DMS53 treated with DMSO at 0.1 percent for 48 hours (cell line): ENCODE results near the gene SLC26A9.

Experiments used
- DNase-seq: peaks from one replicate; lab custom pipeline; 2025; ENCODE audit not compliant: unreplicated experiment; lab: John Stamatoyannopoulos, UW

SLC26A9 gene

GRCh38 chr1:205950280-205950679, 7.0 kb upstream of the SLC26A9 start:
- no peak for DNase-seq

- DNase-seq, result no peak
Observed at GRCh38 chr1:205949753-205950152, 6.5 kb upstream of the SLC26A9 start.

- DNase-seq, result no peak
Observed at GRCh38 chr1:205948886-205949285, 5.6 kb upstream of the SLC26A9 start.

- DNase-seq, result no peak
Observed at GRCh38 chr1:205948039-205948438, 4.8 kb upstream of the SLC26A9 start.

GRCh38 chr1:205947024-205947423, 3.8 kb upstream of the SLC26A9 start:
- DNase-seq, result no peak

GRCh38 chr1:205945069-205945468, 1.8 kb upstream of the SLC26A9 start:
- DNase-seq, result peak; percentile 29

GRCh38 chr1:205944525-205944924, 1.3 kb upstream of the SLC26A9 start:
- no peak for DNase-seq

GRCh38 chr1:205942631-205943159, 561 bp downstream of the SLC26A9 start:
- no peak for DNase-seq

GRCh38 chr1:205940710-205941109, 2.5 kb downstream of the SLC26A9 start:
- no peak for DNase-seq

- peak; percentile 90 for DNase-seq
Observed at GRCh38 chr1:205939690-205940330, 3.4 kb downstream of the SLC26A9 start.

GRCh38 chr1:205938682-205939081, 4.6 kb downstream of the SLC26A9 start:
- peak; percentile 19 for DNase-seq

- no peak for DNase-seq
Observed at GRCh38 chr1:205936846-205937586, 6.2 kb downstream of the SLC26A9 start.

- no peak for DNase-seq
Observed at GRCh38 chr1:205936311-205936710, 6.9 kb downstream of the SLC26A9 start.

GRCh38 chr1:205935869-205936268, 7.4 kb downstream of the SLC26A9 start:
- no peak for DNase-seq

- DNase-seq, result peak; percentile 91
Observed at GRCh38 chr1:205934788-205935187, 8.5 kb downstream of the SLC26A9 start.

- DNase-seq, result peak; percentile 83
Observed at GRCh38 chr1:205933671-205934618, 9.3 kb downstream of the SLC26A9 start.

GRCh38 chr1:205932776-205933175, 10.5 kb downstream of the SLC26A9 start:
- no peak for DNase-seq

GRCh38 chr1:205930799-205931281, 12.4 kb downstream of the SLC26A9 start:
- DNase-seq, result no peak

- no peak for DNase-seq
Observed at GRCh38 chr1:205930195-205930577, 13.1 kb downstream of the SLC26A9 start.

- DNase-seq, result no peak
Observed at GRCh38 chr1:205929496-205930194, 13.6 kb downstream of the SLC26A9 start.

GRCh38 chr1:205928317-205928716, 14.9 kb downstream of the SLC26A9 start:
- DNase-seq, result no peak
